HEK293 (cell line): ENCODE measurements around the gene ZNF85.

Experiments
- CTCF ChIP-seq: fragments of 450-650 bp; formaldehyde crosslinking; IDR thresholded peaks from 2 replicates; pipeline ENCODE4 v1.5.1; 2016; ENCODE audit warnings: missing biosample characterization, missing genetic modification characterization
- TCF7L2 ChIP-seq: IDR thresholded peaks from 2 replicates; pipeline ENCODE4 v1.6.1; 2011; ENCODE audit warnings: low read depth, mild to moderate bottlenecking, inconsistent platforms, low read length, moderate library complexity, borderline replicate concordance
- YY1 ChIP-seq: fragments of 450-650 bp; formaldehyde crosslinking; IDR thresholded peaks from 2 replicates; pipeline ENCODE4 v1.5.1; 2018; ENCODE audit warnings: missing biosample characterization, missing genetic modification characterization
- ZNF10 ChIP-seq: fragments of 450-650 bp; formaldehyde crosslinking; IDR thresholded peaks from 2 replicates; pipeline ENCODE4 v1.5.1; 2017; ENCODE audit warnings: missing biosample characterization, missing genetic modification characterization
- ZNF302 ChIP-seq: fragments of 450-650 bp; formaldehyde crosslinking; IDR thresholded peaks from 2 replicates; pipeline ENCODE4 v1.5.1; 2016; ENCODE audit warnings: missing biosample characterization, missing genetic modification characterization, low read depth
- ZNF398 ChIP-seq: fragments of 450-650 bp; formaldehyde crosslinking; IDR thresholded peaks from 2 replicates; pipeline ENCODE4 v1.5.1; 2017; ENCODE audit warnings: missing biosample characterization, missing genetic modification characterization
- ZNF510 ChIP-seq: fragments of 450-650 bp; formaldehyde crosslinking; IDR thresholded peaks from 2 replicates; pipeline ENCODE4 v1.5.1; 2018; ENCODE audit warnings: mild to moderate bottlenecking, missing genetic modification characterization, missing biosample characterization; ENCODE audit not compliant: insufficient replicate concordance
- ZNF768 ChIP-seq: fragments of 450-650 bp; formaldehyde crosslinking; IDR thresholded peaks from 2 replicates; pipeline ENCODE4 v1.5.1; 2018; ENCODE audit warnings: missing biosample characterization, mild to moderate bottlenecking, missing genetic modification characterization
- ZNF776 ChIP-seq: fragments of 450-650 bp; formaldehyde crosslinking; IDR thresholded peaks from 2 replicates; pipeline ENCODE4 v1.5.0; 2017; ENCODE audit warnings: missing biosample characterization, missing genetic modification characterization, borderline replicate concordance

GRCh38 chr19:20969898-20970297, 46.8 kb downstream of the ZNF85 start:
- no peak for TF ChIP-seq ZNF10
- no peak for TF ChIP-seq CTCF (tag by site-specific recombination)
- TF ChIP-seq ZNF510 (tag by site-specific recombination), result no peak
- no peak for TF ChIP-seq ZNF302 (tag by site-specific recombination)
- TF ChIP-seq ZNF776 (tag by site-specific recombination), result no peak
- no peak for TF ChIP-seq YY1 (tag by site-specific recombination)
- TF ChIP-seq ZNF768 (tag by site-specific recombination), result no peak
- no peak for TF ChIP-seq TCF7L2
- TF ChIP-seq ZNF398 (tag by site-specific recombination), result no peak
